Testis (tissue), 2 donors: ENCODE results near the gene IKZF1.

Source experiments
- POLR2A ChIP-seq: fragments of 450-650 bp; IDR thresholded peaks from one replicate; pipeline ENCODE4 v1.6.1; 2017; ENCODE audit warnings: antibody characterized with exemption, mild to moderate bottlenecking, moderate library complexity
- TF ChIP-seq, protein P1 (sequence below), 3 experiments: fragments of 450-650 bp in 2 of 3; fragments of 200-600 bp in 1 of 3; sonication (generic) in 1 of 3; IDR thresholded peaks; one replicate each; pipeline ENCODE4 v1.5.1; 2016 to 2019; ENCODE audit warnings: antibody characterized with exemption in 3 of 3, mild to moderate bottlenecking in 2 of 3, moderate library complexity in 1 of 3

GRCh38 chr7:50377356-50377755 lies 72.8 kb downstream of the IKZF1 start:
- TF ChIP-seq, protein P1, sequence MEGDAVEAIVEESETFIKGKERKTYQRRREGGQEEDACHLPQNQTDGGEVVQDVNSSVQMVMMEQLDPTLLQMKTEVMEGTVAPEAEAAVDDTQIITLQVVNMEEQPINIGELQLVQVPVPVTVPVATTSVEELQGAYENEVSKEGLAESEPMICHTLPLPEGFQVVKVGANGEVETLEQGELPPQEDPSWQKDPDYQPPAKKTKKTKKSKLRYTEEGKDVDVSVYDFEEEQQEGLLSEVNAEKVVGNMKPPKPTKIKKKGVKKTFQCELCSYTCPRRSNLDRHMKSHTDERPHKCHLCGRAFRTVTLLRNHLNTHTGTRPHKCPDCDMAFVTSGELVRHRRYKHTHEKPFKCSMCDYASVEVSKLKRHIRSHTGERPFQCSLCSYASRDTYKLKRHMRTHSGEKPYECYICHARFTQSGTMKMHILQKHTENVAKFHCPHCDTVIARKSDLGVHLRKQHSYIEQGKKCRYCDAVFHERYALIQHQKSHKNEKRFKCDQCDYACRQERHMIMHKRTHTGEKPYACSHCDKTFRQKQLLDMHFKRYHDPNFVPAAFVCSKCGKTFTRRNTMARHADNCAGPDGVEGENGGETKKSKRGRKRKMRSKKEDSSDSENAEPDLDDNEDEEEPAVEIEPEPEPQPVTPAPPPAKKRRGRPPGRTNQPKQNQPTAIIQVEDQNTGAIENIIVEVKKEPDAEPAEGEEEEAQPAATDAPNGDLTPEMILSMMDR (IDR thresholded peaks at IDR 0.05) = no peak
- no peak for TF ChIP-seq POLR2A
